GM18519 (cell line): ENCODE data around the gene HNRNPM.
"Not testable (repeated sequence)": the region's sequence is repeated elsewhere in the genome, so short reads cannot be mapped to it uniquely, and the experiment has no call there.

ENCODE experiments used
- ATAC-seq: cut with Tn5 transposase; IDR thresholded peaks from one replicate; pipeline ENCODE4 v1.9.1; 2021; ENCODE audit warnings: mild to moderate bottlenecking, moderate library complexity; ENCODE audit not compliant: unreplicated experiment, low FRiP score

HNRNPM gene

GRCh38 chr19:8444677-8445487 is at the start of gene HNRNPM:
TSS of gene HNRNPM (plus strand) at chr19:8444975. CDS start at chr19:8444999, 24 bp downstream.
- peak; percentile 64 for ATAC-seq

- ATAC-seq: no peak
Observed at GRCh38 chr19:8395621-8396082, 49.1 kb upstream of the HNRNPM start.

- ATAC-seq: no peak
Observed at GRCh38 chr19:8396185-8396562, 48.6 kb upstream of the HNRNPM start.

GRCh38 chr19:8396563-8397203 is 48.1 kb upstream of the HNRNPM start:
- ATAC-seq: no peak

- ATAC-seq: no peak
Observed at GRCh38 chr19:8397271-8397670, 47.5 kb upstream of the HNRNPM start.

- ATAC-seq: no peak
Observed at GRCh38 chr19:8397746-8398310, 46.9 kb upstream of the HNRNPM start.

GRCh38 chr19:8398311-8398771 is 46.4 kb upstream of the HNRNPM start:
- no peak for ATAC-seq

- no peak for ATAC-seq
Observed at GRCh38 chr19:8399681-8400188, 45.0 kb upstream of the HNRNPM start.

GRCh38 chr19:8401981-8402411 is 42.8 kb upstream of the HNRNPM start:
- ATAC-seq: no peak

- no peak for ATAC-seq
Observed at GRCh38 chr19:8403098-8403819, 41.5 kb upstream of the HNRNPM start.

GRCh38 chr19:8403820-8404109 is 41.0 kb upstream of the HNRNPM start:
- ATAC-seq: no peak

- no peak for ATAC-seq
Observed at GRCh38 chr19:8404391-8405151, 40.2 kb upstream of the HNRNPM start.

GRCh38 chr19:8410718-8411117 is 34.1 kb upstream of the HNRNPM start:
- ATAC-seq: not testable (repeated sequence)

GRCh38 chr19:8412783-8413628 is 31.8 kb upstream of the HNRNPM start, which contains the start of gene MARCHF2:
TSS of gene MARCHF2 (plus strand) at chr19:8413305. CDS start at chr19:8421841, 8,536 bp downstream.
- peak; percentile 98 for ATAC-seq

GRCh38 chr19:8413629-8413995 is 31.2 kb upstream of the HNRNPM start:
- ATAC-seq: no peak

- no peak for ATAC-seq
Observed at GRCh38 chr19:8416796-8417195, 28.0 kb upstream of the HNRNPM start.

- no peak for ATAC-seq
Observed at GRCh38 chr19:8421484-8422461, 23.0 kb upstream of the HNRNPM start.

GRCh38 chr19:8423817-8424223 is 21.0 kb upstream of the HNRNPM start:
- ATAC-seq: no peak
